HG03139 (cell line): ENCODE data around the gene NUPR1.
"Not testable (repeated sequence)": the region's sequence is repeated elsewhere in the genome, so short reads cannot be mapped to it uniquely, and the experiment has no call there.

Experiments used
- ATAC-seq: cut with Tn5 transposase; IDR thresholded peaks from one replicate; pipeline ENCODE4 v1.9.1; 2021; ENCODE audit not compliant: unreplicated experiment

Gene NUPR1

GRCh38 chr16:28527985-28528384 lies 10.8 kb downstream of the NUPR1 start:
- ATAC-seq: no peak

- not testable (repeated sequence) for ATAC-seq
Observed at GRCh38 chr16:28527100-28527785, 11.5 kb downstream of the NUPR1 start.

- no peak for ATAC-seq
Observed at GRCh38 chr16:28526201-28527099, 12.3 kb downstream of the NUPR1 start.

- ATAC-seq: no peak
Observed at GRCh38 chr16:28524681-28525171, 14.0 kb downstream of the NUPR1 start.

GRCh38 chr16:28522792-28523191 lies 16.0 kb downstream of the NUPR1 start:
- ATAC-seq: no peak

DNA sequence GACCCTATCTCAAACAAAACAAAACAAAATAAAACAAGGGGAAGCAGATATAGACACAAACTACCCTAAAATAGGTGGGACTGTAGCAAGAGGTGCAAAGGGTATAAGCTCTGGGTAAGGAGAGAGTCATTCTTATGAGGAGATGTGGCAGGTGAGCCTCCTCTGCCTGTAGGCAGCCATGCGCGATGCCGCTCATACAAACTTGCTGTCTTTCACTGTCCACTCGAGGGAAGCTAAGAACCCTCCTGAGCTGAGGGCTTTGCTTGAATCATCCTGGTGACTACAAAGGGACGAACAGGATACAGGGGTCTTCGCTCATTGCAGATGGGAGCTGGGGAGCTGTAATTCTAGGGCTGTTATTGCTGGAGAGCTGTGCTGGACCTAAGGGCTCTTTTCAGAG lies 17.3 kb downstream of the NUPR1 start:
- no peak for ATAC-seq

DNA sequence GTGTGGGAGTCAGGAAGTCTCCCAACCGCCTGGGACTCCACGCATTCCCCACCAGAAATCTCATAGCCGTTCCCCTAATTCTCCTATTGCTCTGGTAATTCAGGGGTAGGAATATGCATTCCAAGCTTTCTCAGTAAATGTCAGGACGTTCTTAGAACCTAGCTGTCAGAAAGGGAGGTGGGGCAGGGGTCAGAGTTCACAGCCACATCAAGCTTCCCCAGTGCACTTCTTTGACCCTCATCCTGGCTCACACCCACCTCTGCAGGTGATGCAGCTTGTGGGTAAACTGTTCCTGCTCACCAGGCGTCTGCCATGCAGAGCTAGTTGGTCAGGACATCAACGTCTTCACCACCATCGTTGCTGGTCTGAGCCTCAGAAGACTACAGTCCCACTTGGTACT lies 18.1 kb downstream of the NUPR1 start:
- ATAC-seq: no peak

DNA sequence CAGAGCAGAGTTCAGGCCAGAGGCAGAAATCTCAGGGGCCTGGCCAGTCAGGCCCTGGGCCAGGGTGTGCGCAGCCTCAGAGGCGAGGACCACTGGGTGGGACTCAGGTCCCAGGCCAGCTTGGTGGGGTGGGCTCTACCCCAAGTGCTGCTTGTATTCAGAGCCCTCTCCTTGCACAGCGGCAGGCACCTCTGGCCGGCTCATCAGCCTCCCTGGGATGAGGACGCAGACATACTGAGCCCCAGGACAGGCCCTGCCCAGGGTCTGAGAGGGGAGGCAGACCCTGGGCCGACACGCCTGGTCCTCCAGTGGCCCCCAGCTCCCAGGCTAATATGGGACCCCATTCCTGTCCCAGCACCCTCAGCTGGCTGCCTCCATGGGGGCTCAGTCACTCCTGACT lies 24.5 kb downstream of the NUPR1 start:
- ATAC-seq: no peak

DNA sequence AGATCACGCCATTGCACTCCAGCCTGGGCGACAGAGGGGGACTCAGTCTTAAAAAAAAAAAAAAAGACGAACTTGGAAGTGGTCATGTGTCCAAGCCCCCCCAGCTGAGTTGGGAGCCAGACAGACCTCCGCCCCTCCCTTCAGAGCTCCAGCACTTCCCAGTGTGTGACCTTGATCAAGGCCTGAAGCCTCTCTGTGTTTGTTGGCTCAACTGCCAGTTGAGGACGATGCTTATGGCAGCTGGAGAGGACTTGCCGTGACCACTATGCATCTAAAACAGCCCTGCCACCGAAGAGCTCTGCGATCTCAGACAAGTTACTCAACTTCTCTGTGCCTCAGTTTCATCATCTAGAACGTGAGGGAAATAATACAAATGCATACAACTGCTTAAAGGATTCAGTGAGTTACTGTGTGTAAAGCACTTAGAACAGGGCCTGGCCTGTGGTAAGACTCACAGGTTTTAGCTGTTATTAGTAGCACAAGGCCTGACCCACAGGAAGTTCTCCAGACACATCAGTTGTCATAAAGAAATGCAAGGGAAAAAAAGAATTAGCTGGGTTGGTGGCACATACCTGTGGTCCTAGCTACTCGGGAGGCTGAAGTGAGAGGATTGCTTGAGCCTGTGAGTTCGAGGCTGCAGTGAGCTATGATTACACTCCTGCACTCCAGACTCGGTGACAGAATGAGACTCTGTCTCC lies 25.1 kb downstream of the NUPR1 start:
- ATAC-seq: no peak

DNA sequence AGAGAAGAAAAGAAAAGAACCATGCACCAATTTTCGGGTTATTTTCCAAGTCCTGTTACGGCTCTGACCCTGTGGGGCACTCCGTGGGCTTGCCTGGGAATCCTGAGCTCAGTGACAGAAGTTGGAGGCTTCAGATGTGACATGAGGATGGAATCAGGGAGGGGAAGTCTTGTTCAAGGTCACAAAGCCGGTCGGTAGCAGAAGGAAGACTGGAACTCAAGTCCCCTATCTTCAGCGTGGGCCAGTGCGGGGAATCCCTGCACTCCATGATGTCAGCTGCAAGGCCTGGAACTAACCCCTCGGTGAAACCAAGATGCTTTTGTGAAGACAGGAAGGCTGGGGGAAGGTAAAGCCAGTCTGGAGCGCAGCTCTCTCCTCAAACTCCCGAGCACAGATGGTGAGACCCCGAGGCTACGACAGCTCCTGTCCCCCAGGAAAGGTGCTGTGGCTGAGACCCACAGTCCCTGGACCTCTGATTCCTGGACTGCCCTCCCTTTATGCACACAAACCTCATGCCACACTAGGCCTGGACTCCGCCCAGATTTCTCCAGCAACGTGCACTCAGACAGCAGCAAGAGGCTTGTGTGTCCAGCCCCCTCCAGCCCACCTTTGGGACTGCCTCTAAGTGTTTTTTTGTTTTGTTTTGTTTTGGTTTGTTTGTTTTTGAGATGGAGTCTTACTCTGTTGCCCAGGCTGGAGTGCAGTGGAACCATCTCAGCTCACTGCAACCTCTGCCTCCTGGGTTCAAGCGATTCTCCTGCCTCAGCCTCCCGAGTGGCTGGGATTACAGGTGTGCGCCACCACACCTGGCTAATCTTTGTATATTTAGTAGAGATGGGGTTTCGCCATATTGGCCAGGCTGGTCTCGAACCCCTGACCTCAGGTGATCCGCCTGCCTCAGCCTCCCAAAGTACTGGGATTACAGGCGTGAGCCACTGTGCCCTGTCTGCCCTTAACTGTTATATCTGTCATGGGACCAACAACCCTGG lies 26.7 kb downstream of the NUPR1 start:
- no peak for ATAC-seq

- ATAC-seq: no peak
Observed at GRCh38 chr16:28511031-28511430, 27.7 kb downstream of the NUPR1 start.

DNA sequence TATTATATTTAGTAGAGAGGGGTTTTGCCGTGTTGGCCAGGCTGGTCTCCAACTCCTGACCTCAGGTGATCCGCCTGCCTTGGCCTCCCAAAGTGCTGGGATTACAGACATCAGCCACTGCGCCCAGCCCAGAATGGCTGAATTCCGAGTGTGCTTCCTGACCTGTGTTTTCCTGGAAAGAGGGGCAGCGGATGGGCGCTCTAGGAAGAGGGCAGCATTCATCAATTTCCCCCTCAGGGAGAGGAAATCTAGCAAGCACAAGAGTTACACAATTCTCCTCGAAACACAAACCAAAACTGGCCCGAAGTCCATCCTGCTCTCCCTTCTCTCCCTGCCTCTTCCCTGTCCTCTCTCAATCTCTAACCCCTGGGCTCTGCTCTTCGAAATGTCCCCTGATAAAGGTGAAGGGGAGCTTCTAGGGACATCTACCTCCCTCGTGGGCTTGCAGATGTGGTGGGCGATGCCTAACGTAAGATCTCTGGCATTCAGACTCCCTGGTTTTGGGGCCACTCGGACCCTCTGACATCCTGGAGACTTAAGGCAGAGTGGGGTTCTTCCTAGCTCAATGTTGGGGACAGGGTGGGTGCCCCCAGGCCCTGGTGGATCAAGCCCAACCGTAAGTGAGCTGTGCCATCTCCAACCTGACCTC lies 33.2 kb downstream of the NUPR1 start:
- ATAC-seq: no peak

DNA sequence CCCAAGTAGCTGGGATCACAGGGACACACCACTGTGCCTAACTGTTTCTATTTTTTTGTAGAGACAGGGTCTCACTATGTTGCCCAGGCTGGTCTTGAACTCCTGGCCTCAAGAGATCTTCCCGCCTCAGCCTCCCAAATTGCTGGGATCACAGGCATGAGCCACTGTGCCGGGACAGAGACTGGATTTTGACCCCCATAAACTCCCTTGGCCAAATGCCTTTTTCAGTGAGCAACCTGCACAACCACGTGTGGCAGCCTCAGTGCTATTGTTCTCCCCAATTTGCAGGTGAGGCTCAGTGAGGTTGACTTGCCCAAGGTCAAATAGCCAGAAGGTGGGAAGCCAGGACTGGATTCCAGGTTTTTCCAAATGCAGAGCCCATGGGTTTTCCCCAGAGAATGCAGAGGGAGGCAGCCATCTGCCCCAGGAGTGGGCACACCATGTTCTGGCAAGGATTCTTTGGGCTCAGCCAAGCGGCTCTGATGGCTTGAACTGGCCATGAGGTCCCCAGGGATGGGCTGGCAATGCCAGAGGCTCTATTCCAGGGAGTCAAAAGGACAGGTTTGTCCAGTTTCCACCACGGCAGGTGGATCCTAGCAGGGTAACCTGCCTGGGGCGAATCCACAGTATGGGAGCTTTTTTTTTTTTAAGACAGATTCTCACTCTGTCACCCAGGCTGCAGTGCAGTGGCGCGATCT lies 33.9 kb downstream of the NUPR1 start:
- ATAC-seq: no peak

DNA sequence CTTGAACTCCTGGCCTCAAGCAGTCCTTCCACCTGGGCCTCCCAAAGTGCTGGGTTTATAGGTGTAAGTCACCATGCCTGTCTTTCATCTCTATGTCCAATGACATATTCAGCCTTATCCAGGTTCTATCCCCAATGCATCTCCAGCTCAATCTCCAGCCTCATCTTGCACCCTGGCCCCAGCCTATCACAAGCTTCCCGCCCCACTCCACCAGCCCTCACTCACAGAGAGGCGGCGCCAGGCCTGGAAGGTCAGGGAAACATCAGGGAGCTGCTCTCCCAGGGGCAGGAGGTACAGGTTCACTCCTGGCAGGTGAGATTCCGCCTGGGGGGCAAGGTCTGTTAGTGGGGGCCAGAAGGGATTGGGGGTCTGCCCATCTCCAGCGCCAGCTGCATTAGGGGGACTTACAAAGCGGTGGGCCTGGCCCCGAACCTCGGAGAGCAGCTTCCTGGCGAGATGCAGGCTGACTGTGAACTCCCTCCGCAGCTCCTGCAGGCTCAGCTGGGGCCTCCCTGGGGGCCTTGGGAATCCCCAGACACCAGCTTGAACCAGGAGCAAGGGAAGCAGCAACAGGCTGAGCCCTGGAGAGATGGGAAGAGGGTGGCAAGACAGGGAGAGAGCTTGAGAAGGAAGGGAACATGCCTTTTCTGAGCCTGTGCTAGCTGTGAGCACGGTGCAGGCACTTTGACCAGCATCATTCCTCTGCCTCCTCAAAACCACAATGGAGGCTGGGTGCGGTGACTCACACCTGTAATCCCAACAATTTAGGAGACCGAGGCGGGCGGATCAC lies 35.1 kb downstream of the NUPR1 start:
- no peak for ATAC-seq

DNA sequence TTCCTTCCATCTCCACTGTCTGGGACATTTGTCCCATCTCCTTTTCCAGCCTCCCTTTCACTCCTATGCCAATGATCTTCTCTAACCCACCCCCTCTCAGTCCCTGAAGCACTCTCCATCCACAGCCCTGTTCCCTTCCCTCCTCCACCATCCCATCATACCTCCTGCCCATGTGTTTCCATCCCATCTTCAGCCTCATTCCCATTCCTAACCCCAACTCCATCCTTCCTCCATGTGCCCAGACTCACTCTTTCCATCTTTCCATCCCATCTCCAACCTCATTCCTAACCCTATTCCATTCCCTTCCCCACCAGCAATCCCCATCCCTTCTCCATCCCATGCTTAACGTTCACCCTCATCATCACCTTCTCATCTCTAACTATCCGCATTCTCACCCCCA lies 36.5 kb downstream of the NUPR1 start:
- ATAC-seq: no peak

- no peak for ATAC-seq
Observed at GRCh38 chr16:28501258-28502232, 37.2 kb downstream of the NUPR1 start.

DNA sequence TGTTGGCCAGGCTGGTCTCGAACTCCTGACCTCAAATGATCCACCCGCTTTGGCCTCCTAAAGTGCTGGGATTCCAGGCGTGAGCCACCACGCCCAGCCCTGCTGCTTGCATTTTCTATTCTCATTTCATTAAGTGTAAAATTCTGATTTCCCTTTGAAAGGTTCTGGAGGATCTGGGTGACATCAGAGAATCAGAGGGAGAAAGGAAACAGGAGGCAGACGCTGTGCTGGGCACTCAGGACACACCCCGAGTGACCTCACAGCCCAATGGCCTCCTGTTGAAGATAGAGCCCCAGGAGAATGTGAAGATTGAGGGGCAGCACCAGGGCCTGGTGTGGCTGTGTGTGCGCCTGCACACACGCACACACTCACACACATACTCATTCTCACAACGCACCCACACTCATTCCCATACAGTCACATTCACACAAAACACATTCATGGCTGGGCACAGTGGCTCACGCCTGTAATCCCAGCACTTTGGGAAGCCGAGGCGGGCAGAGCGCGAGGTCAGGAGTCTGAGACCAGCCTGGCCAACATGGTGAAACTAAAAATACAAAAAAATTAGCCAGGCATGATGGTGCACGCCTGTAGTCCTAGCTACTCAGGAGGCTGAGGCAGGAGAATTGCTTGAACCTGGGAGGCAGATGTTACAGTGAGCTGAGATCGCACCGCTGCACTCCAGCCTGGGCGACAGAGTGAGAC lies 38.1 kb downstream of the NUPR1 start:
- not testable (repeated sequence) for ATAC-seq
